ENCODE results near the gene TAAR5. TPM values are rescaled to one million over a fixed set of nuclear protein-coding genes. Genes with fewer than 3 reads are reported as not detected.

Gene TAAR5
- total RNA-seq, 2 donors from 2014 or later, result not detected

GRCh38 chr6:132584698-132585097, 4.8 kb downstream of the TAAR5 start:
- no peak overlapping the region for H3K4me3 ChIP-seq (ENCODE audit: low read length)
- Mint-ChIP-seq H3K4me3 (no peak overlapping the region), H3K9me3 (peaks cover 5% of the 10 kb centered on the region), H3K4me1 (no peaks in the 10 kb centered on the region), H3K36me3 (ENCODE audit: low read depth) (no peaks in the 10 kb centered on the region), H3K27me3 (ENCODE audit: insufficient read depth) (peaks cover 3% of the 10 kb centered on the region), H3K27ac (no peak overlapping the region)
- no peak for DNase-seq
- TF ChIP-seq, protein P1, sequence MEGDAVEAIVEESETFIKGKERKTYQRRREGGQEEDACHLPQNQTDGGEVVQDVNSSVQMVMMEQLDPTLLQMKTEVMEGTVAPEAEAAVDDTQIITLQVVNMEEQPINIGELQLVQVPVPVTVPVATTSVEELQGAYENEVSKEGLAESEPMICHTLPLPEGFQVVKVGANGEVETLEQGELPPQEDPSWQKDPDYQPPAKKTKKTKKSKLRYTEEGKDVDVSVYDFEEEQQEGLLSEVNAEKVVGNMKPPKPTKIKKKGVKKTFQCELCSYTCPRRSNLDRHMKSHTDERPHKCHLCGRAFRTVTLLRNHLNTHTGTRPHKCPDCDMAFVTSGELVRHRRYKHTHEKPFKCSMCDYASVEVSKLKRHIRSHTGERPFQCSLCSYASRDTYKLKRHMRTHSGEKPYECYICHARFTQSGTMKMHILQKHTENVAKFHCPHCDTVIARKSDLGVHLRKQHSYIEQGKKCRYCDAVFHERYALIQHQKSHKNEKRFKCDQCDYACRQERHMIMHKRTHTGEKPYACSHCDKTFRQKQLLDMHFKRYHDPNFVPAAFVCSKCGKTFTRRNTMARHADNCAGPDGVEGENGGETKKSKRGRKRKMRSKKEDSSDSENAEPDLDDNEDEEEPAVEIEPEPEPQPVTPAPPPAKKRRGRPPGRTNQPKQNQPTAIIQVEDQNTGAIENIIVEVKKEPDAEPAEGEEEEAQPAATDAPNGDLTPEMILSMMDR (conservative IDR thresholded peaks at IDR 0.05), result no peak
- 100% methylated on average over 1 of the region's 1 CpG; no CpG with 5 or more reads in 1 of the 2 experiments for WGBS, 2 experiments (ENCODE audit: insufficient coverage in 1 of 2, insufficient read length in 1 of 2)
- no peaks in the 10 kb centered on the region for H3K9me3 ChIP-seq (ENCODE audit: control insufficient read depth, low read length)
- H3K4me1 ChIP-seq (ENCODE audit: control insufficient read depth, insufficient read depth, low read length), result no peaks in the 10 kb centered on the region
- no peaks in the 10 kb centered on the region for H3K36me3 ChIP-seq (ENCODE audit: control insufficient read depth, insufficient read depth, low read length)
- H3K9ac ChIP-seq (ENCODE audit: extremely low read depth, low read length, poor library complexity, severe bottlenecking), result no peak overlapping the region
- H3K27me3 ChIP-seq (ENCODE audit: control insufficient read depth, insufficient read depth, low read length, poor library complexity, severe bottlenecking), result no peaks in the 10 kb centered on the region
- no peak overlapping the region for H3K27ac ChIP-seq (ENCODE audit: low read depth, low read length)

DNA sequence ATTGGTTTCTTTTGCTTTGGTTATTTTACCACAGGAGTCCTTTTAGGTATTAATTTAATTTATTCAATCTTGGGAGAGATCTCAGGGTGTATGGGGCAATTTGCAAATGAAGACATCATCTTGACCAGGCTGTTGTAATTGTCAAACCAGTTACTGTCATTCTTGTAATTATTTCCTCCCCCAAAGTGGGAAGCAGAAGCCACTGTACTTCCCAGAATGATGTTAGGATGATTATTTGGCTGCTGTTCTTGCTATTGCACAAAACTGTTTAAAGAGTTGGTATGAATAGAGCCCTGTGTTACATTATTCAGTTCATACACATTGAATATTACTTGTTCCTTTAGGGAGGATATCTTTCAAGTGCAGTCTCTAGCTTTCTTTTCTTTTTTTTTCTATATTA, 17.8 kb downstream of the TAAR5 start:
- peaks cover 19% of the 10 kb centered on the region for H3K4me1 Mint-ChIP-seq
- peaks cover 3% of the 10 kb centered on the region for H3K27me3 Mint-ChIP-seq (ENCODE audit: insufficient read depth)
- H3K4me3 Mint-ChIP-seq, result no peak overlapping the region
- H3K36me3 Mint-ChIP-seq (ENCODE audit: low read depth), result no peaks in the 10 kb centered on the region
- Histone ChIP-seq H3K36me3 (ENCODE audit: control insufficient read depth, insufficient read depth, low read length) (no peaks in the 10 kb centered on the region), H3K4me3 (ENCODE audit: low read length) (no peak overlapping the region), H3K9me3 (ENCODE audit: control insufficient read depth, low read length) (no peaks in the 10 kb centered on the region), H3K4me1 (ENCODE audit: control insufficient read depth, insufficient read depth, low read length) (no peaks in the 10 kb centered on the region), H3K9ac (ENCODE audit: extremely low read depth, low read length, poor library complexity, severe bottlenecking) (no peak overlapping the region), H3K27me3 (ENCODE audit: control insufficient read depth, insufficient read depth, low read length, poor library complexity, severe bottlenecking) (peaks cover 9% of the 10 kb centered on the region), H3K27ac (ENCODE audit: low read depth, low read length) (no peak overlapping the region)
- TF ChIP-seq, protein P1 (conservative IDR thresholded peaks at IDR 0.05), result no peak
- H3K9me3 Mint-ChIP-seq, result no peaks in the 10 kb centered on the region
- no peak for DNase-seq
- H3K27ac Mint-ChIP-seq, result no peak overlapping the region

DNA sequence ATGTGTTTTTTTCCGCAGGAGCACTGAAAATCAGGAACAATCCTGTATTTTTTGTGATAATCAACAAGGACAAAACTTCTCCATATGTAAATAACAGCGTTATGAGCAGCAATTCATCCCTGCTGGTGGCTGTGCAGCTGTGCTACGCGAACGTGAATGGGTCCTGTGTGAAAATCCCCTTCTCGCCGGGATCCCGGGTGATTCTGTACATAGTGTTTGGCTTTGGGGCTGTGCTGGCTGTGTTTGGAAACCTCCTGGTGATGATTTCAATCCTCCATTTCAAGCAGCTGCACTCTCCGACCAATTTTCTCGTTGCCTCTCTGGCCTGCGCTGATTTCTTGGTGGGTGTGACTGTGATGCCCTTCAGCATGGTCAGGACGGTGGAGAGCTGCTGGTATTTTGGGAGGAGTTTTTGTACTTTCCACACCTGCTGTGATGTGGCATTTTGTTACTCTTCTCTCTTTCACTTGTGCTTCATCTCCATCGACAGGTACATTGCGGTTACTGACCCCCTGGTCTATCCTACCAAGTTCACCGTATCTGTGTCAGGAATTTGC, 19.2 kb downstream of the TAAR5 start, which contains the start of gene TAAR6:
TAAR6 (plus strand) TSS at position 102 of the 557 bp plus-strand sequence; CDS start at position 102, 0 bp downstream.
- Histone ChIP-seq H3K27ac (ENCODE audit: low read depth, low read length) (peak within 1 kb of the TSS; percentile 10), H3K4me3 (ENCODE audit: low read length) (no peak within 1 kb of the TSS), H3K9me3 (ENCODE audit: control insufficient read depth, low read length) (no peaks in the 10 kb centered on the region), H3K4me1 (ENCODE audit: control insufficient read depth, insufficient read depth, low read length) (no peaks in the 10 kb centered on the region), H3K9ac (ENCODE audit: extremely low read depth, low read length, poor library complexity, severe bottlenecking) (no peak within 1 kb of the TSS), H3K36me3 (ENCODE audit: control insufficient read depth, insufficient read depth, low read length) (no peaks in the 10 kb centered on the region), H3K27me3 (ENCODE audit: control insufficient read depth, insufficient read depth, low read length, poor library complexity, severe bottlenecking) (peaks cover 9% of the 10 kb centered on the region)
- DNase-seq, result no peak
- Mint-ChIP-seq H3K4me3 (no peak within 1 kb of the TSS), H3K4me1 (peaks cover 19% of the 10 kb centered on the region), H3K27me3 (ENCODE audit: insufficient read depth) (peaks cover 3% of the 10 kb centered on the region), H3K9me3 (no peaks in the 10 kb centered on the region), H3K27ac (no peak within 1 kb of the TSS), H3K36me3 (ENCODE audit: low read depth) (no peaks in the 10 kb centered on the region)
- TF ChIP-seq, protein P1 (conservative IDR thresholded peaks at IDR 0.05), result no peak
- WGBS, 2 experiments (ENCODE audit: insufficient coverage in 1 of 2, insufficient read length in 1 of 2), result 87 to 90% methylated on average over 11 to 15 of the region's 15 CpGs
